ENCODE results near the gene NEDD4L. TPM values are rescaled to one million over a fixed set of nuclear protein-coding genes. Genes with fewer than 3 reads are reported as not detected.

Gene NEDD4L
- total and polyA plus RNA-seq, 2 experiments from 2014 or later = 36.2 to 72.3 TPM

- no peaks in the 10 kb centered on the region for H3F3A ChIP-seq (replicated peaks; ENCODE audit: low read depth)
- no peaks in the 10 kb centered on the region for H3K36me3 ChIP-seq (ENCODE audit: insufficient read depth)
- H3K36me3 Mint-ChIP-seq (ENCODE audit: low read depth) = no peaks in the 10 kb centered on the region
- no peak overlapping the region for H3K27ac Mint-ChIP-seq
- no peak overlapping the region for H3K4me2 ChIP-seq
- H3K4me3 ChIP-seq = no peak overlapping the region
- H3K9me2 ChIP-seq (ENCODE audit: insufficient read depth) = 0 out of 2 replicates have a peak, but pooled peaks cover 7% of the 10 kb centered on the region
- H3K27me3 Mint-ChIP-seq (ENCODE audit: insufficient read depth, low read depth, poor library complexity) = peaks cover 4% of the 10 kb centered on the region
- H3K4me1 Mint-ChIP-seq = peaks cover 4% of the 10 kb centered on the region; the same call in 2 of the 3 replicates
- H3K27ac ChIP-seq (ENCODE audit: low read depth) = no peak overlapping the region
- H3K79me2 ChIP-seq (replicated peaks; ENCODE audit: insufficient read depth) = peaks cover 96% of the 10 kb centered on the region
- H3K9me3 Mint-ChIP-seq = no peaks in the 10 kb centered on the region; the same call in 2 of the 3 replicates
- H4K20me1 ChIP-seq (replicated peaks; ENCODE audit: insufficient read depth) = peaks cover 14% of the 10 kb centered on the region
- H3K4me3 Mint-ChIP-seq = no peak overlapping the region
- DNase-seq (ENCODE audit: low spot score) = no peak
- no peak for TF ChIP-seq POLR2AphosphoS5 (IDR thresholded peaks at IDR 0.05; ENCODE audit: low read depth)
- no peak for TF ChIP-seq ZNF462 (CRISPR knock-in tag; IDR thresholded peaks at IDR 0.05)
- TF ChIP-seq ZNF331 (CRISPR knock-in tag; IDR thresholded peaks at IDR 0.05; ENCODE audit: low read depth) = no peak
- no peak for TF ChIP-seq JUNB (IDR thresholded peaks at IDR 0.05; ENCODE audit: unreplicated experiment)
- TF ChIP-seq REST (IDR thresholded peaks at IDR 0.05; ENCODE audit: unreplicated experiment) = no peak
- TF ChIP-seq ZNF114 (CRISPR knock-in tag; IDR thresholded peaks at IDR 0.05) = no peak
- TF ChIP-seq, protein P1, sequence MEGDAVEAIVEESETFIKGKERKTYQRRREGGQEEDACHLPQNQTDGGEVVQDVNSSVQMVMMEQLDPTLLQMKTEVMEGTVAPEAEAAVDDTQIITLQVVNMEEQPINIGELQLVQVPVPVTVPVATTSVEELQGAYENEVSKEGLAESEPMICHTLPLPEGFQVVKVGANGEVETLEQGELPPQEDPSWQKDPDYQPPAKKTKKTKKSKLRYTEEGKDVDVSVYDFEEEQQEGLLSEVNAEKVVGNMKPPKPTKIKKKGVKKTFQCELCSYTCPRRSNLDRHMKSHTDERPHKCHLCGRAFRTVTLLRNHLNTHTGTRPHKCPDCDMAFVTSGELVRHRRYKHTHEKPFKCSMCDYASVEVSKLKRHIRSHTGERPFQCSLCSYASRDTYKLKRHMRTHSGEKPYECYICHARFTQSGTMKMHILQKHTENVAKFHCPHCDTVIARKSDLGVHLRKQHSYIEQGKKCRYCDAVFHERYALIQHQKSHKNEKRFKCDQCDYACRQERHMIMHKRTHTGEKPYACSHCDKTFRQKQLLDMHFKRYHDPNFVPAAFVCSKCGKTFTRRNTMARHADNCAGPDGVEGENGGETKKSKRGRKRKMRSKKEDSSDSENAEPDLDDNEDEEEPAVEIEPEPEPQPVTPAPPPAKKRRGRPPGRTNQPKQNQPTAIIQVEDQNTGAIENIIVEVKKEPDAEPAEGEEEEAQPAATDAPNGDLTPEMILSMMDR (conservative IDR thresholded peaks at IDR 0.05; ENCODE audit: low read depth in 2 of 2) = no peak
- TF ChIP-seq STAT1 (IDR thresholded peaks at IDR 0.05; ENCODE audit: unreplicated experiment) = no peak
- no peak for TF ChIP-seq EZH2phosphoT487 (IDR thresholded peaks at IDR 0.05; ENCODE audit: unreplicated experiment)
- TF ChIP-seq ETS1 (IDR thresholded peaks at IDR 0.05) = no peak
- TF ChIP-seq EZH2 (IDR thresholded peaks at IDR 0.05; ENCODE audit: low read depth, unreplicated experiment) = no peak
- no peak for TF ChIP-seq NANOG (IDR thresholded peaks at IDR 0.05; ENCODE audit: borderline replicate concordance)
- TF ChIP-seq CREB1 (CRISPR knock-in tag; IDR thresholded peaks at IDR 0.05; ENCODE audit: low read depth) = no peak
- H2AFZ ChIP-seq = no peak overlapping the region
- H3K27me3 ChIP-seq (ENCODE audit: insufficient read depth) = no peaks in the 10 kb centered on the region
- H3K4me1 ChIP-seq (ENCODE audit: insufficient read depth) = no peaks in the 10 kb centered on the region
- no peak for ATAC-seq
These were observed 106.7 kb downstream of the NEDD4L start for GRCh38 chr18:58150772-58151171.
